ENCODE measurements around the gene CCDC86.

Gene CCDC86

GRCh38 chr11:60847896-60848295 is 6.0 kb downstream of the CCDC86 start:
- Histone ChIP-seq H2AFZ (ENCODE audit: insufficient read depth, low read length, poor library complexity) (no peak overlapping the region), H4K91ac (ENCODE audit: low read depth, low read length) (no peak overlapping the region), H3K18ac (ENCODE audit: low read length) (no peak overlapping the region), H2BK5ac (ENCODE audit: low read depth, low read length, poor library complexity) (no peak overlapping the region), H2BK12ac (ENCODE audit: low read length) (no peak overlapping the region), H3K4ac (ENCODE audit: low read depth, low read length) (no peak overlapping the region), H3K79me2 (ENCODE audit: control insufficient read depth, insufficient read depth, low read length, poor library complexity) (peaks cover under 1% of the 10 kb centered on the region), H4K8ac (ENCODE audit: low read depth, low read length) (no peak overlapping the region), H3K79me1 (ENCODE audit: low read length) (no peaks in the 10 kb centered on the region), H3K9ac (ENCODE audit: low read length) (no peak overlapping the region), H3K27ac (ENCODE audit: low read depth, low read length) (no peak overlapping the region), H3K4me1 (ENCODE audit: control insufficient read depth in 1 of 2, insufficient read depth in 2 of 2, low read length in 2 of 2) (peaks cover 8 to 10% of the 10 kb centered on the region in 2 experiments), H3K4me3 (ENCODE audit: low read depth, low read length) (no peak overlapping the region), H3K27me3 (ENCODE audit: insufficient read depth, low read length) (no peaks in the 10 kb centered on the region), H3K4me2 (ENCODE audit: low read length) (no peak overlapping the region), H4K12ac (ENCODE audit: low read depth, low read length) (no peak overlapping the region), H3K14ac (ENCODE audit: low read length) (no peak overlapping the region), H3K9me3 (ENCODE audit: insufficient read depth, low read depth, low read length) (peaks cover 7% of the 10 kb centered on the region), H3K23ac (ENCODE audit: low read length) (no peak overlapping the region), H3K36me3 (ENCODE audit: control insufficient read depth in 1 of 2, insufficient read depth in 2 of 2, low read length in 2 of 2) (peaks cover 38 to 44% of the 10 kb centered on the region in 2 experiments), H2AK5ac (ENCODE audit: low read length) (no peak overlapping the region), H2BK120ac (ENCODE audit: insufficient read depth, low read length, poor library complexity) (no peak overlapping the region)
- WGBS (ENCODE audit: extremely low coverage, insufficient coverage, insufficient read length) = no CpG with 5 or more reads among the region's 12 CpGs
- DNase-seq = no peak

GRCh38 chr11:60848714-60849151 is 6.8 kb downstream of the CCDC86 start:
- Histone ChIP-seq H3K18ac (ENCODE audit: low read length) (no peak overlapping the region), H4K8ac (ENCODE audit: low read depth, low read length) (no peak overlapping the region), H2BK120ac (ENCODE audit: insufficient read depth, low read length, poor library complexity) (no peak overlapping the region), H3K4ac (ENCODE audit: low read depth, low read length) (no peak overlapping the region), H3K36me3 (ENCODE audit: control insufficient read depth in 1 of 2, insufficient read depth in 2 of 2, low read length in 2 of 2) (peaks cover 38 to 46% of the 10 kb centered on the region in 2 experiments), H2AFZ (ENCODE audit: insufficient read depth, low read length, poor library complexity) (no peak overlapping the region), H2BK12ac (ENCODE audit: low read length) (no peak overlapping the region), H3K14ac (ENCODE audit: low read length) (no peak overlapping the region), H3K4me3 (ENCODE audit: low read depth, low read length) (peak overlapping the region; percentile 18), H3K9ac (ENCODE audit: low read length) (peak overlapping the region; percentile 57), H3K27me3 (ENCODE audit: insufficient read depth, low read length) (no peaks in the 10 kb centered on the region), H3K4me1 (ENCODE audit: control insufficient read depth in 1 of 2, insufficient read depth in 2 of 2, low read length in 2 of 2) (peaks cover 3 to 6% of the 10 kb centered on the region in 2 experiments), H2AK5ac (ENCODE audit: low read length) (no peak overlapping the region), H3K27ac (ENCODE audit: low read depth, low read length) (no peak overlapping the region), H3K79me2 (ENCODE audit: control insufficient read depth, insufficient read depth, low read length, poor library complexity) (no peaks in the 10 kb centered on the region), H3K4me2 (ENCODE audit: low read length) (no peak overlapping the region), H3K79me1 (ENCODE audit: low read length) (no peaks in the 10 kb centered on the region), H4K91ac (ENCODE audit: low read depth, low read length) (no peak overlapping the region), H2BK5ac (ENCODE audit: low read depth, low read length, poor library complexity) (no peak overlapping the region), H3K23ac (ENCODE audit: low read length) (no peak overlapping the region), H3K9me3 (ENCODE audit: insufficient read depth, low read depth, low read length) (peaks cover 7% of the 10 kb centered on the region), H4K12ac (ENCODE audit: low read depth, low read length) (no peak overlapping the region)
- DNase-seq = no peak
- no CpG with 5 or more reads among the region's 10 CpGs for WGBS (ENCODE audit: extremely low coverage, insufficient coverage, insufficient read length)

GRCh38 chr11:60849641-60850520 is 8.0 kb downstream of the CCDC86 start:
- H4K8ac ChIP-seq (ENCODE audit: low read depth, low read length) = no peak overlapping the region
- H3K4me1 ChIP-seq (ENCODE audit: control insufficient read depth in 1 of 2, insufficient read depth in 2 of 2, low read length in 2 of 2) = no peaks in the 10 kb centered on the region
- peaks cover 38 to 46% of the 10 kb centered on the region in 2 experiments for H3K36me3 ChIP-seq (ENCODE audit: control insufficient read depth in 1 of 2, insufficient read depth in 2 of 2, low read length in 2 of 2)
- no CpG with 5 or more reads among the region's 29 CpGs for WGBS (ENCODE audit: extremely low coverage, insufficient coverage, insufficient read length)
- H3K14ac ChIP-seq (ENCODE audit: low read length) = no peak overlapping the region
- no peak overlapping the region for H4K91ac ChIP-seq (ENCODE audit: low read depth, low read length)
- H2BK5ac ChIP-seq (ENCODE audit: low read depth, low read length, poor library complexity) = no peak overlapping the region
- no peak overlapping the region for H3K18ac ChIP-seq (ENCODE audit: low read length)
- no peaks in the 10 kb centered on the region for H3K79me1 ChIP-seq (ENCODE audit: low read length)
- H3K4me3 ChIP-seq (ENCODE audit: low read depth, low read length) = no peak overlapping the region
- H3K27ac ChIP-seq (ENCODE audit: low read depth, low read length) = no peak overlapping the region
- no peak overlapping the region for H3K4me2 ChIP-seq (ENCODE audit: low read length)
- H2AK5ac ChIP-seq (ENCODE audit: low read length) = no peak overlapping the region
- H3K4ac ChIP-seq (ENCODE audit: low read depth, low read length) = no peak overlapping the region
- H3K79me2 ChIP-seq (ENCODE audit: control insufficient read depth, insufficient read depth, low read length, poor library complexity) = no peaks in the 10 kb centered on the region
- H2BK120ac ChIP-seq (ENCODE audit: insufficient read depth, low read length, poor library complexity) = no peak overlapping the region
- H3K9me3 ChIP-seq (ENCODE audit: insufficient read depth, low read depth, low read length) = peaks cover 7% of the 10 kb centered on the region
- H4K12ac ChIP-seq (ENCODE audit: low read depth, low read length) = no peak overlapping the region
- H3K27me3 ChIP-seq (ENCODE audit: insufficient read depth, low read length) = no peaks in the 10 kb centered on the region
- no peak overlapping the region for H2BK12ac ChIP-seq (ENCODE audit: low read length)
- H2AFZ ChIP-seq (ENCODE audit: insufficient read depth, low read length, poor library complexity) = no peak overlapping the region
- no peak for DNase-seq
- H3K23ac ChIP-seq (ENCODE audit: low read length) = no peak overlapping the region
- no peak overlapping the region for H3K9ac ChIP-seq (ENCODE audit: low read length)

GRCh38 chr11:60851327-60852104 is 9.6 kb downstream of the CCDC86 start:
- DNase-seq = no peak
- H2BK12ac ChIP-seq (ENCODE audit: low read length) = no peak overlapping the region
- no peak overlapping the region for H4K91ac ChIP-seq (ENCODE audit: low read depth, low read length)
- H3K4ac ChIP-seq (ENCODE audit: low read depth, low read length) = no peak overlapping the region
- no peak overlapping the region for H3K4me2 ChIP-seq (ENCODE audit: low read length)
- no peak overlapping the region for H2AK5ac ChIP-seq (ENCODE audit: low read length)
- no peak overlapping the region for H3K9ac ChIP-seq (ENCODE audit: low read length)
- no peaks in the 10 kb centered on the region for H3K79me2 ChIP-seq (ENCODE audit: control insufficient read depth, insufficient read depth, low read length, poor library complexity)
- no peak overlapping the region for H3K14ac ChIP-seq (ENCODE audit: low read length)
- peaks cover 7% of the 10 kb centered on the region for H3K9me3 ChIP-seq (ENCODE audit: insufficient read depth, low read depth, low read length)
- H4K12ac ChIP-seq (ENCODE audit: low read depth, low read length) = no peak overlapping the region
- no peaks in the 10 kb centered on the region for H3K27me3 ChIP-seq (ENCODE audit: insufficient read depth, low read length)
- no peak overlapping the region for H4K8ac ChIP-seq (ENCODE audit: low read depth, low read length)
- H3K4me3 ChIP-seq (ENCODE audit: low read depth, low read length) = no peak overlapping the region
- WGBS (ENCODE audit: extremely low coverage, insufficient coverage, insufficient read length) = no CpG with 5 or more reads among the region's 17 CpGs
- no peak overlapping the region for H2BK120ac ChIP-seq (ENCODE audit: insufficient read depth, low read length, poor library complexity)
- no peak overlapping the region for H3K23ac ChIP-seq (ENCODE audit: low read length)
- no peak overlapping the region for H3K27ac ChIP-seq (ENCODE audit: low read depth, low read length)
- H3K4me1 ChIP-seq (ENCODE audit: control insufficient read depth in 1 of 2, insufficient read depth in 2 of 2, low read length in 2 of 2) = no peaks in the 10 kb centered on the region
- peaks cover 38 to 43% of the 10 kb centered on the region in 2 experiments for H3K36me3 ChIP-seq (ENCODE audit: control insufficient read depth in 1 of 2, insufficient read depth in 2 of 2, low read length in 2 of 2)
- H3K79me1 ChIP-seq (ENCODE audit: low read length) = no peaks in the 10 kb centered on the region
- H2BK5ac ChIP-seq (ENCODE audit: low read depth, low read length, poor library complexity) = no peak overlapping the region
- no peak overlapping the region for H3K18ac ChIP-seq (ENCODE audit: low read length)
- H2AFZ ChIP-seq (ENCODE audit: insufficient read depth, low read length, poor library complexity) = no peak overlapping the region
